Osteoblast (primary cell): ENCODE measurements around the gene ABCB9. TPM values are rescaled to one million over a fixed set of nuclear protein-coding genes. Genes with fewer than 3 reads are reported as not detected.
A peak's percentile ranks its signal among the peaks of the same experiment; 100 is the strongest.

ENCODE experiments used
- DNase-seq: peaks from one replicate; pipeline ENCODE4 v3.0.0; 2011; ENCODE audit warnings: low spot score, mixed read lengths; ENCODE audit not compliant: insufficient read length; ENCODE audit errors: missing footprints
- H2AFZ ChIP-seq: 2 replicates; pipeline ENCODE4 v1.6.0; 2011; ENCODE audit warnings: mild to moderate bottlenecking, low read length
- H3K27ac ChIP-seq: 2 replicates; pipeline ENCODE4 v1.5.1; 2011; ENCODE audit warnings: mild to moderate bottlenecking, low read depth, low read length, moderate library complexity
- H3K27me3 ChIP-seq: 2 replicates; pipeline ENCODE4 v1.6.0; 2012; ENCODE audit warnings: mild to moderate bottlenecking, control low read depth, inconsistent platforms, low read length, moderate library complexity; ENCODE audit not compliant: insufficient read depth
- H3K36me3 ChIP-seq: 2 replicates; pipeline ENCODE4 v1.5.1; 2011; ENCODE audit warnings: mild to moderate bottlenecking, low read length, control low read depth, moderate library complexity; ENCODE audit not compliant: insufficient read depth
- H3K4me1 ChIP-seq: 2 replicates; pipeline ENCODE4 v1.5.1; 2011; ENCODE audit warnings: mild to moderate bottlenecking, low read length, control low read depth, moderate library complexity; ENCODE audit not compliant: insufficient read depth
- H3K4me2 ChIP-seq: 2 replicates; pipeline ENCODE4 v1.6.0; 2011; ENCODE audit warnings: mild to moderate bottlenecking, low read length; ENCODE audit not compliant: insufficient read depth
- H3K4me3 ChIP-seq: fragments of 200-600 bp; sonication (generic); 3 replicates; pipeline ENCODE4 v1.5.1; 2012; ENCODE audit warnings: mild to moderate bottlenecking, low read length, inconsistent platforms; ENCODE audit not compliant: insufficient read depth
- H3K79me2 ChIP-seq: 2 replicates; pipeline ENCODE4 v1.6.0; 2012; ENCODE audit warnings: mild to moderate bottlenecking, low read length, control low read depth, inconsistent platforms; ENCODE audit not compliant: insufficient read depth
- H3K9me3 ChIP-seq: 2 replicates; pipeline ENCODE4 v1.5.1; 2011; ENCODE audit warnings: low read depth, low read length, control low read depth
- H4K20me1 ChIP-seq: 2 replicates; pipeline ENCODE4 v1.6.0; 2012; ENCODE audit warnings: mild to moderate bottlenecking, low read length, control low read depth; ENCODE audit not compliant: insufficient read depth
- CTCF ChIP-seq: IDR thresholded peaks from 2 replicates; pipeline ENCODE4 v1.5.1; 2011; ENCODE audit warnings: mild to moderate bottlenecking, low read depth, low read length, moderate library complexity; ENCODE audit errors: extremely low read depth
- total RNA-seq: library from RNA; depleted of rRNA; stranded (reverse); fragments of >200 nt; gene quantifications from 2 replicates; pipeline ENCODE4 v1.2.3, GENCODE V29; 2012

Gene ABCB9
- total RNA-seq, 1 donor = 11.9 TPM

GRCh38 chr12:123010681-123011080 is 44.4 kb upstream of the ABCB9 start:
- DNase-seq = peak; percentile 30
- H3K36me3 ChIP-seq = no peaks in the 10 kb centered on the region
- H3K4me3 ChIP-seq = no peak overlapping the region
- TF ChIP-seq CTCF = no peak
- no peaks in the 10 kb centered on the region for H3K9me3 ChIP-seq
- H3K79me2 ChIP-seq = no peaks in the 10 kb centered on the region
- no peak overlapping the region for H3K4me2 ChIP-seq
- H3K4me1 ChIP-seq = peaks cover 8% of the 10 kb centered on the region
- H4K20me1 ChIP-seq = peaks cover 3% of the 10 kb centered on the region
- no peaks in the 10 kb centered on the region for H3K27me3 ChIP-seq
- no peak overlapping the region for H2AFZ ChIP-seq
- H3K27ac ChIP-seq = no peak overlapping the region

GRCh38 chr12:123010110-123010509 is 43.8 kb upstream of the ABCB9 start:
- Histone ChIP-seq H3K36me3 (no peaks in the 10 kb centered on the region), H2AFZ (no peak overlapping the region), H4K20me1 (peaks cover 3% of the 10 kb centered on the region), H3K4me2 (no peak overlapping the region), H3K4me3 (no peak overlapping the region), H3K4me1 (peaks cover 8% of the 10 kb centered on the region), H3K27ac (no peak overlapping the region), H3K79me2 (no peaks in the 10 kb centered on the region), H3K27me3 (no peaks in the 10 kb centered on the region), H3K9me3 (no peaks in the 10 kb centered on the region)
- DNase-seq = no peak
- TF ChIP-seq CTCF = no peak

GRCh38 chr12:123006977-123007376 is 40.7 kb upstream of the ABCB9 start:
- no peaks in the 10 kb centered on the region for H3K27me3 ChIP-seq
- no peaks in the 10 kb centered on the region for H4K20me1 ChIP-seq
- H3K4me2 ChIP-seq = no peak overlapping the region
- no peaks in the 10 kb centered on the region for H3K79me2 ChIP-seq
- peak; percentile 86 for DNase-seq
- peaks cover 3% of the 10 kb centered on the region for H3K36me3 ChIP-seq
- peaks cover 8% of the 10 kb centered on the region for H3K4me1 ChIP-seq
- no peaks in the 10 kb centered on the region for H3K9me3 ChIP-seq
- TF ChIP-seq CTCF = no peak
- H3K4me3 ChIP-seq = no peak overlapping the region
- H3K27ac ChIP-seq = no peak overlapping the region
- no peak overlapping the region for H2AFZ ChIP-seq

GRCh38 chr12:123005081-123005626 is 38.9 kb upstream of the ABCB9 start:
- no peak overlapping the region for H3K27ac ChIP-seq
- H3K4me2 ChIP-seq = no peak overlapping the region
- no peak overlapping the region for H2AFZ ChIP-seq
- H3K36me3 ChIP-seq = peaks cover 6% of the 10 kb centered on the region
- H3K27me3 ChIP-seq = no peaks in the 10 kb centered on the region
- H4K20me1 ChIP-seq = no peaks in the 10 kb centered on the region
- H3K79me2 ChIP-seq = no peaks in the 10 kb centered on the region
- peak; percentile 34 for DNase-seq
- no peaks in the 10 kb centered on the region for H3K9me3 ChIP-seq
- H3K4me3 ChIP-seq = no peak overlapping the region
- TF ChIP-seq CTCF = no peak
- peaks cover 8% of the 10 kb centered on the region for H3K4me1 ChIP-seq
